Mucosa of rectum (tissue), 2 donors: ENCODE data around the gene TAF6L.

Experiments
- H3K27ac ChIP-seq, 2 donors: one replicate each; pipeline ENCODE4 v1.7.0; 2013; ENCODE audit warnings: inconsistent platforms in 2 of 2, low read depth in 2 of 2, low read length in 2 of 2
- H3K27me3 ChIP-seq, 2 donors: one replicate each; pipeline ENCODE4 v1.7.0; 2013; ENCODE audit warnings: low read length in 2 of 2; ENCODE audit not compliant: control insufficient read depth in 2 of 2, insufficient read depth in 2 of 2
- H3K36me3 ChIP-seq, 2 donors: one replicate each; pipeline ENCODE4 v1.7.0; 2013; ENCODE audit warnings: low read length in 2 of 2; ENCODE audit not compliant: control insufficient read depth in 2 of 2, insufficient read depth in 2 of 2
- H3K4me1 ChIP-seq, 2 donors: one replicate each; pipeline ENCODE4 v1.7.0; 2013; ENCODE audit warnings: low read length in 2 of 2, mild to moderate bottlenecking in 1 of 2; ENCODE audit not compliant: control insufficient read depth in 2 of 2, insufficient read depth in 2 of 2
- H3K4me3 ChIP-seq, 2 donors: one replicate each; pipeline ENCODE4 v1.7.0; 2013; ENCODE audit warnings: low read length in 2 of 2
- H3K9ac ChIP-seq, 2 donors: one replicate each; pipeline ENCODE4 v1.7.0; 2013; ENCODE audit warnings: low read length in 2 of 2, low read depth in 1 of 2, mild to moderate bottlenecking in 1 of 2
- H3K9me3 ChIP-seq, 2 donors: one replicate each; pipeline ENCODE4 v1.7.0; 2013; ENCODE audit warnings: low read length in 2 of 2; ENCODE audit not compliant: control insufficient read depth in 2 of 2
- donor health status: healthy.
- donor health status: Normal muscosa, but diverticular disease.

Gene TAF6L

GRCh38 chr11:62804310-62805075 is 33.3 kb downstream of the TAF6L start:
- H3K27me3 ChIP-seq = no peaks in the 10 kb centered on the region
- no peaks in the 10 kb centered on the region for H3K9me3 ChIP-seq
- peaks cover 9 to 19% of the 10 kb centered on the region in 2 donors for H3K4me1 ChIP-seq
- H3K36me3 ChIP-seq = peaks cover 31 to 39% of the 10 kb centered on the region in 2 donors
- peak overlapping the region; percentile 82 to 94 for H3K27ac ChIP-seq
- peak overlapping the region; percentile 88 to 92 for H3K4me3 ChIP-seq
- peak overlapping the region; percentile 89 to 94 for H3K9ac ChIP-seq

- H3K9ac ChIP-seq = peak within 1 kb of the TSS; percentile 89 to 94
- H3K36me3 ChIP-seq = peaks cover 23 to 31% of the 10 kb centered on the region in 2 donors
- H3K27me3 ChIP-seq = no peaks in the 10 kb centered on the region
- H3K4me1 ChIP-seq = peaks cover 9 to 19% of the 10 kb centered on the region in 2 donors
- H3K9me3 ChIP-seq = no peaks in the 10 kb centered on the region
- peak within 1 kb of the TSS; percentile 88 to 92 for H3K4me3 ChIP-seq
- H3K27ac ChIP-seq = peak within 1 kb of the TSS; percentile 82 to 94
These were observed 34.1 kb downstream of the TAF6L start, which contains the start of gene NXF1 for GRCh38 chr11:62805076-62805892. NXF1 (minus strand) TSS chr11:62805440; CDS start chr11:62805356, 84 bp downstream.

- Histone ChIP-seq H3K27me3 (no peaks in the 10 kb centered on the region), H3K9me3 (no peaks in the 10 kb centered on the region), H3K27ac (peak overlapping the region in 1 of 2 donors; percentile 94), H3K9ac (peak overlapping the region; percentile 76 to 94), H3K4me1 (peaks cover 9 to 19% of the 10 kb centered on the region in 2 donors), H3K36me3 (peaks cover 19 to 26% of the 10 kb centered on the region in 2 donors), H3K4me3 (peak overlapping the region; percentile 88 to 92)
These were observed 34.8 kb downstream of the TAF6L start for GRCh38 chr11:62805961-62806441.

- Histone ChIP-seq H3K4me3 (no peak overlapping the region), H3K4me1 (peaks cover 9 to 19% of the 10 kb centered on the region in 2 donors), H3K27me3 (no peaks in the 10 kb centered on the region), H3K9me3 (no peaks in the 10 kb centered on the region), H3K27ac (no peak overlapping the region), H3K36me3 (peaks cover 12 to 19% of the 10 kb centered on the region in 2 donors), H3K9ac (no peak overlapping the region)
These were observed 35.5 kb downstream of the TAF6L start for GRCh38 chr11:62806611-62807121.

- peaks cover 2 to 6% of the 10 kb centered on the region in 2 donors for H3K36me3 ChIP-seq
- H3K27ac ChIP-seq = no peak overlapping the region
- H3K4me1 ChIP-seq = peaks cover 0 to under 1% of the 10 kb centered on the region in 2 donors
- no peak overlapping the region for H3K9ac ChIP-seq
- no peaks in the 10 kb centered on the region for H3K27me3 ChIP-seq
- no peaks in the 10 kb centered on the region for H3K9me3 ChIP-seq
- no peak overlapping the region for H3K4me3 ChIP-seq
These were observed 39.6 kb downstream of the TAF6L start for GRCh38 chr11:62810748-62811147.

- Histone ChIP-seq H3K9ac (no peak overlapping the region), H3K4me3 (no peak overlapping the region), H3K4me1 (no peaks in the 10 kb centered on the region), H3K36me3 (peaks cover 2 to 9% of the 10 kb centered on the region in 2 donors), H3K27me3 (no peaks in the 10 kb centered on the region), H3K27ac (no peak overlapping the region), H3K9me3 (no peaks in the 10 kb centered on the region)
These were observed 40.5 kb downstream of the TAF6L start for GRCh38 chr11:62811659-62812058.

- Histone ChIP-seq H3K9ac (no peak overlapping the region), H3K4me3 (no peak overlapping the region), H3K27me3 (no peaks in the 10 kb centered on the region), H3K4me1 (no peaks in the 10 kb centered on the region), H3K9me3 (no peaks in the 10 kb centered on the region), H3K36me3 (peaks cover 18 to 22% of the 10 kb centered on the region in 2 donors), H3K27ac (no peak overlapping the region)
These were observed 45.4 kb downstream of the TAF6L start for GRCh38 chr11:62816557-62816956.

- Histone ChIP-seq H3K9me3 (no peaks in the 10 kb centered on the region), H3K4me3 (no peak overlapping the region), H3K27me3 (no peaks in the 10 kb centered on the region), H3K27ac (no peak overlapping the region), H3K36me3 (peaks cover 18 to 27% of the 10 kb centered on the region in 2 donors), H3K9ac (no peak overlapping the region), H3K4me1 (no peaks in the 10 kb centered on the region)
These were observed 45.9 kb downstream of the TAF6L start for GRCh38 chr11:62817129-62817528.

GRCh38 chr11:62823677-62824076 is 52.5 kb downstream of the TAF6L start:
- no peaks in the 10 kb centered on the region for H3K4me1 ChIP-seq
- H3K9ac ChIP-seq = no peak overlapping the region
- H3K4me3 ChIP-seq = no peak overlapping the region
- H3K9me3 ChIP-seq = no peaks in the 10 kb centered on the region
- no peak overlapping the region for H3K27ac ChIP-seq
- no peaks in the 10 kb centered on the region for H3K27me3 ChIP-seq
- peaks cover 61 to 70% of the 10 kb centered on the region in 2 donors for H3K36me3 ChIP-seq
